Activated CD4-positive, alpha-beta memory T cell treated with anti-CD3 and anti-CD28 coated beads, Interleukin-2, amount 10 ng/mL, durations not matched to agents 7 days and 5 days (primary cell): ENCODE data around the gene ARL11. TPM values are rescaled to one million over a fixed set of nuclear protein-coding genes. Genes with fewer than 3 reads are reported as not detected.

Source experiments
- CTCF ChIA-PET: fragments of 350-600 bp; sonication (Branson Sonifier 250); formaldehyde crosslinking; loops from one replicate; lab custom pipeline; 2021; ENCODE audit warnings: antibody characterized with exemption, inconsistent platforms; lab: Charles Lee
- POLR2A ChIA-PET: fragments of 350-600 bp; sonication (Branson Sonifier 250); formaldehyde crosslinking; loops from one replicate; lab custom pipeline; 2021; ENCODE audit warnings: antibody characterized with exemption; lab: Charles Lee
- DNase-seq: peaks from one replicate; pipeline ENCODE4 v3.0.0-alpha.2; 2020
- H3K27ac Mint-ChIP-seq: one replicate; pipeline ENCODE4 v1.8.0; 2021; ENCODE audit warnings: mild to moderate bottlenecking, mixed read lengths
- H3K27me3 Mint-ChIP-seq: one replicate; pipeline ENCODE4 v1.8.0; 2021; ENCODE audit warnings: mixed read lengths
- H3K36me3 Mint-ChIP-seq: one replicate; pipeline ENCODE4 v1.8.0; 2021; ENCODE audit warnings: low read depth, mixed read lengths
- H3K4me1 Mint-ChIP-seq: one replicate; pipeline ENCODE4 v1.8.0; 2021; ENCODE audit warnings: mixed read lengths
- H3K4me3 Mint-ChIP-seq: one replicate; pipeline ENCODE4 v1.8.0; 2021; ENCODE audit warnings: mild to moderate bottlenecking, mixed read lengths
- H3K9me3 Mint-ChIP-seq: one replicate; pipeline ENCODE4 v1.8.0; 2021; ENCODE audit warnings: mixed read lengths
- total RNA-seq, 2 experiments: library from RNA; stranded (reverse); gene quantifications; one replicate each; pipeline ENCODE4 v1.2.3, GENCODE V29; 2021

The ARL11 gene
- total RNA-seq, 2 experiments from 2014 or later, result 0.63 to 0.81 TPM

DNA sequence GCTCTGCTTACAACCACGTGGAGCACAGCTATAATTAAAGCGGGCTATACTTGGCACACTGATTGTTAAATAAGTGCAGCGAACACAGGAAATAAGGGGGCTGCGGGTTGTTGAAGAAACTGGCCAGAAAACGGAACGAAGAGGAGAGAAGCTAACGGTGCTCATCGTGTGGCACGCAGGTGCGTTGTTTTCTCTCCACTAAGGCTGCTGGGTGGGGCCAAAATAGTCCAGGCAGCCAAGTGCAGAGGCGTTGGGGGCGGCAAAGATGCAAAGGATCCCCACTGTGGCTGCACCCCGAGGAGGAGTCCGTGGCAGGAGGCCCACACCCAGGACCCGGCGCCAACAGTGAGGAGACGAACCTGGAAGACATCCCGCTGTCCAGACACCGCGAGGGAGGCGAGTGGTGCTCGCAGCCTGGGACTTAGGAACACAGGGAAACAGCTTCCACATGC, 8.1 kb upstream of the ARL11 start:
- no peak overlapping the region for H3K4me3 Mint-ChIP-seq
- CTCF ChIA-PET, result interaction anchor here (1.3 kb wide), 1 partner anchor 12 kb away, joined by 3 read pairs; no protein-coding TSS in a partner anchor
- no peaks in the 10 kb centered on the region for H3K9me3 Mint-ChIP-seq
- no peaks in the 10 kb centered on the region for H3K4me1 Mint-ChIP-seq
- no peaks in the 10 kb centered on the region for H3K36me3 Mint-ChIP-seq
- no peak for DNase-seq
- H3K27ac Mint-ChIP-seq, result no peak overlapping the region
- POLR2A ChIA-PET, result interaction anchor here (1.5 kb wide), 1 partner anchor 9 kb away, joined by 3 read pairs; no protein-coding TSS in a partner anchor
- H3K27me3 Mint-ChIP-seq, result no peaks in the 10 kb centered on the region

DNA sequence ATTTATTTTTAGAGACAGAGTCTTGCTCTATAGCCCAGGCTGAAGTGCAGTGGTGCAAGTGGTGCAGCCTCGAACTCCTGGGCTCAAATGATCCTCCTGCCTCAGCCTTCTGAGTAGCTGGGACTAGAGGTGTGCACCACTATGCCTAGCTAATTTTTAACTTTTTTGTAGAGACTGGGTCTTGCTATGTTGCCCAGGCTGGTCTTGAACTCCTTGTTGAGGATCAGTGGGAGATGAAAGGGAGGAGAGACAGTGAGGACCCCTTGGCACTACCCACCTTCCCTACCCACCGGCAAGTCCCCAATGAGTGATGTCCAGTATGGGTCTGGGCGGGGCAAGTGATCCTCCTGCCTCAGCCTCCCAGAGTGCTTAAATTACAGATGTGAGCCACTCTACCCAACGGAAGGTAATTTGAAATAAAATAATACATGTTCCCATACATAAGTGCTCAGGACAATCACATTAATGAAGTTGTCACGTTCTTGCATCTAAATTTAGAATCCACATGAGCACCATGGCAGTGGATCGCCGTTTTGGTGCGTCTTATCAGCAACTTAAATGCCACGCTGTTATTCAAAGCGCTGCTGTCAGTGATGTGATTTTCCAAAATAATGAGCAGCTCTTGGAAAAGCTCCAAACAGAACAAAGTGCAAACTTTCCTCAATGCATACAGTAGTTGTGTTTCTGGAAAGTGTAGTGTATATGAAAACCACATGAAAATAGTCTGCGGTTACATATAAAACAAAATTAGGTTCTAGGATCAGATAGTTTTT, 5.9 kb upstream of the ARL11 start:
- CTCF ChIA-PET, result no interaction called here
- Mint-ChIP-seq H3K36me3 (no peaks in the 10 kb centered on the region), H3K9me3 (no peaks in the 10 kb centered on the region), H3K27me3 (no peaks in the 10 kb centered on the region), H3K27ac (no peak overlapping the region), H3K4me3 (no peak overlapping the region), H3K4me1 (no peaks in the 10 kb centered on the region)
- POLR2A ChIA-PET, result no interaction called here
- DNase-seq, result no peak

DNA sequence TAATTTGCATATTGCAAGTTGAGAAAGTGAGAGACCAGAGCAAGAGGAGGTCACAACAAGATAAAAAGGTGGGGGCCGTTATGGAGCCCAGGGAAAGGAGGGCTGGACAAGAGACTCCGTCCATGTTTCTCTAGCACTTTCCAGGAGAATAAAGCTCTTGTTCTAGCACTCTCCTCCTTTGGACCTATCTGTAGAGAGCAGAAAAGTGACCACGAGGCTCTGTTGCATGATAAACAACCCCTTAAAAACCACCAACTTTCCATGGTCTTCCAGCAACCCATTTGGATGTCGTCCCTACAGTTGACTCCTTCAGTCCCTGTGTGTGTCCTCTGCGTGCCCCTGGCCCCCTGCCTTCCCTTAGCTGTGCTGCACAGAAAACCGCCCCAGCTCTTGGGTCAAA, 4.1 kb upstream of the ARL11 start:
- Mint-ChIP-seq H3K27me3 (no peaks in the 10 kb centered on the region), H3K9me3 (no peaks in the 10 kb centered on the region), H3K4me3 (no peak overlapping the region), H3K27ac (no peak overlapping the region), H3K36me3 (no peaks in the 10 kb centered on the region), H3K4me1 (peaks cover 10% of the 10 kb centered on the region)
- ChIA-PET CTCF (no interaction called here), POLR2A (no interaction called here)
- no peak for DNase-seq

DNA sequence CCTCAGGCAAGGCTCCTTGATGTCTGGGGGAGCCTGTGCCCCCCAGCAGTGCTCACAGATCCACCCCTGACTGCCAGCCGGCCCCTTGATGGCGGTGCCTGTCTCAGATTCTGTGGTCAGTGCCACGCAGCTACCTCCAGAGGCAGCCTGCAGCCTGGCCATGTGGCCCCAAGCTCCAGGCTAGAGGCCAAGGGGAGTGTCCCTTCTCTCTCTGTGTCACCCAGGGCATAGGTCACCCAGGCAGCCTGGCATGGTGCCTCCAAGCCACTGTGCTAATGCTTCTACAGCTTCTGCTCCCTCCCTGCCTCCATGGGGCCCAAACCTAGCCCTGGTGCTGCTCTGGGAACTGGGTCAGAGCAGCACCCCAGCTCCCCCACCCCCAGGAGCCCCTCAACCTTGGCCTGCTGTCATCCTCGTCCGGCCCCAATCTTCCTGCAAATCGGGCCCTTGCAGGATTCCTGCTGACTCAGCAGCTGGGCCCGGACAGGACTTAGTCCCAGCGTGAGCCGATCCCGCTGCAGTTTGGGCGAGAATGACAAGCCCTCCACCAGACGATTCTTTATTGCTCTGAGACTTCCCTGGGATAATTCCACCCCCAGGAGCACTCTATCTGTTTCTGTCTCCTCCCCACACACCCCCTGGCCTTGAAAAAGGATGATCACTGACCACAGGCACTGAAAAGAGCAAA, 2.8 kb upstream of the ARL11 start:
- ChIA-PET POLR2A (no interaction called here), CTCF (no interaction called here)
- DNase-seq, result no peak
- Mint-ChIP-seq H3K9me3 (no peaks in the 10 kb centered on the region), H3K4me1 (peaks cover 17% of the 10 kb centered on the region), H3K27me3 (no peaks in the 10 kb centered on the region), H3K4me3 (no peak overlapping the region), H3K36me3 (no peaks in the 10 kb centered on the region), H3K27ac (no peak overlapping the region)

DNA sequence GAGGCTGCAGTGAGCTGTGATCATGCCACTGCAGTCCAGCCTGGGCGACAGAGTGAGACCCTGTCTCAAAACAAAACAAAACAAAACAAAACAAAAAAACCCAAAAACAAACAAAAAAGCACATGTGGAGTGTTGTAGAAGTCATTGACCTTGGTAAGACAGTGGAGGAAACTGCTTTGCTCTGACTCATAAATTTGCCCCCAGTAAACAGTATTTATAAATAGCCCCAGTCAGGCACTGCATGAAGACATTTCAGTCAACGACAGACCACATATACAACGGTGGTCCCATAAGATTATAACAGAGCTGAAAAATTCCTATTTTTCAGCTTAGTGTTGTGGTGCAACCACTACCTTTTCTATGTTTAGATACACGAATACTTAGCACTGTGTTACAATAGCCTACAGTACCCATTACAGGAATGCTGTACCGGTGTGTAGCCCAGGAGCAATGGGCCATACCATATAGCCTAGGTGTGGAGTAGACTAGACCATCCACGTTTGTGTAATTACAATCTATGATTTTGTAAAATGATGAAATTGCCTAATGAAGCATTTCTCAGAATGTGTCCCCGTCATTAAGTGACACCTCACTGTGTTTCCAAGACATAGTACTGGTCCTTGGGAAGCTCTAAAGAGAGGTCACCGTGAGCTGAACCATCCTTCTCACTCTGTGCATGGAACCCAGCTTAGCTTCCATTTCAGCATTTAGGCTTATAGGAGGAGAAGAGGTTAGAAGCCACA, 1.1 kb downstream of the ARL11 start:
- H3K27ac Mint-ChIP-seq, result no peak overlapping the region
- peak overlapping the region; percentile 44 for H3K4me3 Mint-ChIP-seq
- CTCF ChIA-PET, result interaction anchor here (1.3 kb wide), 1 partner anchor 164 kb away, joined by 5 read pairs; no protein-coding TSS in a partner anchor
- H3K27me3 Mint-ChIP-seq, result no peaks in the 10 kb centered on the region
- no peak for DNase-seq
- POLR2A ChIA-PET, result interaction anchor here (0.9 to 2.6 kb wide), 4 partner anchors 10 to 162 kb away, joined by 3 to 5 read pairs (median 3); partner anchors contain the start of gene EBPL
- no peaks in the 10 kb centered on the region for H3K9me3 Mint-ChIP-seq
- peaks cover 17% of the 10 kb centered on the region for H3K4me1 Mint-ChIP-seq
- H3K36me3 Mint-ChIP-seq, result no peaks in the 10 kb centered on the region

DNA sequence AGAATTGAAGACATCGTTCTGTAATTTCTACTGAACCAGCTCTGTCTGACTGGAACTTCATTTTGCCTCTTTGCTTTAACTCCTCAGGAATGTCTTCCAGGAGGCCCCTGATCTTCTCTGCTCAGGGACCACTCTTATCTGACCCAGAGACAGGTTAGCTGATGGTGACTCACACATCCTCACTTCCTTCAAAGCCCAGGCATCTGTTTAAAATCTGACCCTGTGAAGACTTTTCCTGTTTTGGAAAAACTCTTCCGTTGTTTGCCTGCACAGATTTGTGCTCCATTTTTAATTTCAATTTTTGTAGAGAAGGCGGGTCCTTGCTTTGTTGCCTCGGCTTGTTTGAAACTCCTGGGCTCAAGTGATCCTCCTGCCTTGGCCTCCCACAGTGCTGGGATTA, 1.6 kb downstream of the ARL11 start:
- Mint-ChIP-seq H3K36me3 (no peaks in the 10 kb centered on the region), H3K27me3 (no peaks in the 10 kb centered on the region), H3K4me1 (peaks cover 18% of the 10 kb centered on the region), H3K27ac (no peak overlapping the region), H3K9me3 (no peaks in the 10 kb centered on the region), H3K4me3 (no peak overlapping the region)
- ChIA-PET POLR2A (interaction anchor here (0.9 to 2.6 kb wide), 2 partner anchors 11 to 62 kb away, joined by 3 to 5 read pairs; partner anchors contain the start of gene EBPL), CTCF (interaction anchor here (1.3 kb wide), 1 partner anchor 163 kb away, joined by 5 read pairs; no protein-coding TSS in a partner anchor)
- DNase-seq, result no peak

DNA sequence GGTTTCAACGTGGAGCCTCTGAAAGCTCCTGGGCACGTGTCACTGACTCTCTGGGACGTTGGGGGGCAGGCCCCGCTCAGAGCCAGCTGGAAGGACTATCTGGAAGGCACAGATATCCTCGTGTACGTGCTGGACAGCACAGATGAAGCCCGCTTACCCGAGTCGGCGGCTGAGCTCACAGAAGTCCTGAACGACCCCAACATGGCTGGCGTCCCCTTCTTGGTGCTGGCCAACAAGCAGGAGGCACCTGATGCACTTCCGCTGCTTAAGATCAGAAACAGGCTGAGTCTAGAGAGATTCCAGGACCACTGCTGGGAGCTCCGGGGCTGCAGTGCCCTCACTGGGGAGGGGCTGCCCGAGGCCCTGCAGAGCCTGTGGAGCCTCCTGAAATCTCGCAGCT, 2.3 kb downstream of the ARL11 start:
- Mint-ChIP-seq H3K9me3 (no peaks in the 10 kb centered on the region), H3K36me3 (no peaks in the 10 kb centered on the region), H3K27ac (no peak overlapping the region), H3K4me3 (no peak overlapping the region), H3K27me3 (no peaks in the 10 kb centered on the region), H3K4me1 (peaks cover 21% of the 10 kb centered on the region)
- CTCF ChIA-PET, result no interaction called here
- POLR2A ChIA-PET, result interaction anchor here (1.2 kb wide), 1 partner anchor 383 kb away, joined by 4 read pairs; the partner anchor contains the start of gene CDADC1
- DNase-seq, result no peak

DNA sequence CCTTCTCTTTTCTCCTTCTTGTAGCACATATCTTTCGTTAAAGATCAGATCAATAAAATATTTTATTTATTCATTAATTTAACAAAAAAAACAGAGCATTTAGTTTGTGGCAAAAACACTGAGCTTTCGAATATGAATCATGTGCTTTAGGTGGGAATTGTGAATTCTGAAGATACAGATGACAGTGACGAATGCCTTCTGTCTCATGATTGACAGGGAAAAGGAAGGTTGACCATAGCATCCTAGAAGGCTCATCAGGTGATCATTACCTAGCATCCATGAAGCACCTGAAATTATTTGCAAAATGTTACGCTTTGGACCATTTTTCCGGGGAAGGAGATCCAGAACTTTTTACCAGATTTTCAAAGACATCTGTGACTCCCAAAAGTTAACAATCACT, 3.8 kb downstream of the ARL11 start:
- peaks cover 21% of the 10 kb centered on the region for H3K4me1 Mint-ChIP-seq
- POLR2A ChIA-PET, result no interaction called here
- DNase-seq, result no peak
- no peaks in the 10 kb centered on the region for H3K27me3 Mint-ChIP-seq
- H3K27ac Mint-ChIP-seq, result no peak overlapping the region
- no peak overlapping the region for H3K4me3 Mint-ChIP-seq
- no peaks in the 10 kb centered on the region for H3K36me3 Mint-ChIP-seq
- H3K9me3 Mint-ChIP-seq, result no peaks in the 10 kb centered on the region
- CTCF ChIA-PET, result no interaction called here

DNA sequence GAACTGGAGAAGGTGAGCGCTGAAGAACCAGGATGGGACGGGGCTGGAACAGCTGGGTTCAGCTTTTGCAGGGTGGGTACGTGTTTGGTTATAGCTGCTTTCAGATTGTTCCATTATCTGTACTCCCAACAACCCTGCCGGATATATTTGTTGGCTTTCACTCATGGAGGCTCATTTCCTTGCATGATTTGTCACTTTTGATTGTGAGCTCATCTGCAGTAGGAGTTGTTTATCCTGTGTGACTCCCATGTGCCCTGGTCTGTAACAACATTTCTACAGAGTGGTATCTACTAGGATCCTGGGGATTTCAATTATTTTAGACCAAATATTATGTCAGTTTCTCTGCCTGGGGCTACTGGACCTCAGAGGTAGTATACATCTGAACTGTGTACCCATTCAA, 5.4 kb downstream of the ARL11 start:
- POLR2A ChIA-PET, result no interaction called here
- no peak overlapping the region for H3K27ac Mint-ChIP-seq
- H3K27me3 Mint-ChIP-seq, result no peaks in the 10 kb centered on the region
- H3K4me3 Mint-ChIP-seq, result no peak overlapping the region
- no peaks in the 10 kb centered on the region for H3K36me3 Mint-ChIP-seq
- CTCF ChIA-PET, result no interaction called here
- DNase-seq, result no peak
- H3K4me1 Mint-ChIP-seq, result peaks cover 11% of the 10 kb centered on the region
- H3K9me3 Mint-ChIP-seq, result no peaks in the 10 kb centered on the region

DNA sequence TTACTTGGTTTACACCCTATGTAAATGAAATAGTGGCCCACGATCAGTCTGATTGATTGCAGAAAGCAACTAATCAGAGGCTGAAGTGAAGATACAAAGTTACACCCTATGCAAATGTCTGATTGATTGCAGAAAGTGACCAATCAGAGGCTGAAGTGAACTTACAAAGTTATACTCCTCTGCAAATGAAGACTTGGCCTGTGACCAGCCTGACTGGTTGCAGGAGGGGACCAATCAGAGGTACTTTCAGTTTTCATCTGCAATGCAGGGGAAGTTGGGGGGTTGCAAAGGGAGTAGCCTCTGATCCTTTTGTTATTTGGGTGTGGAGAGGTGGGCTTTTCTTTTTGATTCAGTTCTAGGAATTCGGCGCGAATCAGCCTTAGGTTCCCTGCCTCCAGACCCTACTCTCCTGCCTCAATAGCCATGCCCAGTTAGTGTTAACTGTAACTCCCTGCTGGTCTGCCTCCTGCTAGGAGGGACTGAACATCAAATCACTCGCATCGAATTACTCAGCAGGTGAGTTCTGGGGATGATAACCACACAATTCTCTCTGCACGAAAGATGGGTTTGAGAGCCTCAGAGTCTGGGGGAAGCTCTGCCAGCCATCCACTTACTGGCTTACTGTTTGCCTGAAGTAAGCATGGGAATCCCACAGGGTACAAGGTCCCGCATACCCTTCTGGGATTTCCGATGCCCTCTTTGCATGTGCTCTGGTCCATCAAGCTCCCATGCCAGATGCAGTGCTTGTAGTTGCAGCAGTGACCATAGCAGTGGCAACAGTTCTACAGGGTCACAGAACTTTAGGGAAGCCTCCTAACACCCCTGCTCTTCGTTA, 7.5 kb downstream of the ARL11 start:
- Mint-ChIP-seq H3K27ac (no peak overlapping the region), H3K4me3 (peak overlapping the region; percentile 52), H3K4me1 (peaks cover 4% of the 10 kb centered on the region), H3K9me3 (no peaks in the 10 kb centered on the region), H3K36me3 (no peaks in the 10 kb centered on the region), H3K27me3 (no peaks in the 10 kb centered on the region)
- peak; percentile 24 for DNase-seq
- POLR2A ChIA-PET, result no interaction called here
- CTCF ChIA-PET, result no interaction called here

DNA sequence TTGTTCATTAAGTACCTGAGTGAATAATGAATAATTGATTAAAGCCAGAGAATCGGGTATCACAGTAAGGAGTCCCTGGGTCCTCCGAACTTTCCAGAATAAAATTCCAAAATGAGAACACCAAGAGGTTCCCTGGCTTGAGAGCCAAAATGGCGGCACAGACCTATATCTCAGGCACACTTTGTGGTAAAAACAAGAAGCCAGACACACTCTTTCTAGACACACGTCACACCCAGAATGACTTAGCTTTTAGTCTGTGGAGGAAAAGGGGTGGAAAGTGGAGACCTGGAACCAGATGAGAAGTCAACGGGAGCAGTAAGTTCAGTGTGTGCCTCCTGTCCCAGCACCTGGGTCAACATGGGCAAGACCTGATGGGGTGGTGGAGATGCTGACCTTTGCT, 8.4 kb downstream of the ARL11 start:
- Mint-ChIP-seq H3K4me1 (peaks cover 4% of the 10 kb centered on the region), H3K4me3 (no peak overlapping the region), H3K27me3 (no peaks in the 10 kb centered on the region), H3K27ac (no peak overlapping the region), H3K9me3 (no peaks in the 10 kb centered on the region), H3K36me3 (no peaks in the 10 kb centered on the region)
- CTCF ChIA-PET, result no interaction called here
- POLR2A ChIA-PET, result no interaction called here
- no peak for DNase-seq

DNA sequence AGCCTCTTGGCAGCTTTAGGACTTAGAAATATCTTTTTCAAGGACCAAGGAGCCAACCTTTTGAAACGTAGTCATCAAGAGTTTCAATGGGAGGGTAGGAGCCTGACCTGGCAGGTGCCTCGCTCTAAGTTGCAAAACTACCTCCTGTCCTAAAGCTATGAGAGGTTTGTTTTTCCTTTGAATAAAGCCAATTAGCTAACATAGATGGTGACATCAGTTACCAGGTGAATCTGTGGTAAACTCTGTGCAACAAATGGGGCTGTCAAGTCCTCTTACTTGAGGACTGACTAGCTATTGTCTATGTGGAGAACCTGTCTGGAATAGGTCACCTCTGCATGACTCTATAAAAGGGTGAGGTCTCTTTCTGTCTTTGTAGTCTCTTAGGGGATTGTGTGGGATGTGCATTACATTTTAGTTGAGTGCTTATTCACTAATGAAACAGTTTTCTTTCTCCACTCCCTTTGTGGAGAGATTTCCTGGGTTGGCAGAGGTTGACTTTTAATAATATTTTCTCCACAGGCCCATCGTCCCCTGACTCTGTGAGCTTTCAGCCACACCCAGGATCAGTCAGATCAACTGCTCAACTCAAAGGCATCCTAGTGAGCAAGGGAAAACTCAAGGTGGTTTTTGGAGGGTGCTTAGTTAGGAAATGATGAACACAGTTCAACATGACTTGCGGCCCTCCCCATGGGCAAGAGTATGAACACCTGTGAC, 9.9 kb downstream of the ARL11 start:
- ChIA-PET CTCF (no interaction called here), POLR2A (no interaction called here)
- Mint-ChIP-seq H3K4me1 (peaks cover 8% of the 10 kb centered on the region), H3K27ac (no peak overlapping the region), H3K27me3 (no peaks in the 10 kb centered on the region), H3K36me3 (no peaks in the 10 kb centered on the region), H3K9me3 (no peaks in the 10 kb centered on the region), H3K4me3 (no peak overlapping the region)
- DNase-seq, result no peak
